Stimulated activated CD8-positive, alpha-beta memory T cell treated with anti-CD3 and anti-CD28 coated beads, Interleukin-15, amount 100 ng/mL, for 4 hours (primary cell): ENCODE results near the gene PAQR5.
"Not testable (repeated sequence)": the region's sequence is repeated elsewhere in the genome, so short reads cannot be mapped to it uniquely, and the experiment has no call there.

ENCODE experiments used
- DNase-seq, 2 donors: peaks; one replicate each; pipeline ENCODE4 v3.0.0-alpha.2; 2020; ENCODE audit warnings: low read depth in 2 of 2

Gene PAQR5

GRCh38 chr15:69357773-69358771, 59.4 kb downstream of the PAQR5 start:
- DNase-seq = no peak

- no peak for DNase-seq
These were observed 60.1 kb downstream of the PAQR5 start for GRCh38 chr15:69358850-69359249.

GRCh38 chr15:69359722-69360121, 61.0 kb downstream of the PAQR5 start:
- DNase-seq = no peak

GRCh38 chr15:69360642-69361041, 61.9 kb downstream of the PAQR5 start:
- no peak for DNase-seq

GRCh38 chr15:69367236-69367635, 68.5 kb downstream of the PAQR5 start:
- DNase-seq = no peak

- DNase-seq = no peak
These were observed 70.9 kb downstream of the PAQR5 start for GRCh38 chr15:69369631-69370030.

- no peak for DNase-seq
These were observed 74.7 kb downstream of the PAQR5 start for GRCh38 chr15:69373406-69373805.

- DNase-seq = no peak
These were observed 76.6 kb downstream of the PAQR5 start for GRCh38 chr15:69375151-69375790.

GRCh38 chr15:69377216-69377970, 78.7 kb downstream of the PAQR5 start:
- no peak for DNase-seq

GRCh38 chr15:69380100-69380725, 81.5 kb downstream of the PAQR5 start:
- DNase-seq = no peak

- no peak for DNase-seq
These were observed 82.0 kb downstream of the PAQR5 start for GRCh38 chr15:69380726-69381105.

GRCh38 chr15:69382176-69382575, 83.5 kb downstream of the PAQR5 start:
- DNase-seq = not testable (repeated sequence)

- DNase-seq = not testable (repeated sequence)
These were observed 85.4 kb downstream of the PAQR5 start for GRCh38 chr15:69384066-69384465.

GRCh38 chr15:69384626-69385598, 86.2 kb downstream of the PAQR5 start:
- DNase-seq = no peak

GRCh38 chr15:69385831-69386230, 87.1 kb downstream of the PAQR5 start:
- DNase-seq = no peak

GRCh38 chr15:69386284-69386683, 87.6 kb downstream of the PAQR5 start:
- no peak for DNase-seq

- DNase-seq = no peak
These were observed 89.6 kb downstream of the PAQR5 start for GRCh38 chr15:69388260-69388705.

- DNase-seq = no peak
These were observed 90.7 kb downstream of the PAQR5 start for GRCh38 chr15:69389426-69389825.

- DNase-seq = no peak
These were observed 91.9 kb downstream of the PAQR5 start for GRCh38 chr15:69390575-69390974.

- no peak for DNase-seq
These were observed 92.5 kb downstream of the PAQR5 start for GRCh38 chr15:69391046-69391757.
